ENCODE measurements around the gene GRM2.

- TF ChIP-seq EZH2 (IDR thresholded peaks at IDR 0.05; ENCODE audit: insufficient read depth, poor library complexity, severe bottlenecking): no peak
- no peak for TF ChIP-seq EZH2phosphoT487 (IDR thresholded peaks at IDR 0.05; ENCODE audit: insufficient read depth, low read depth)
These were observed 37.4 kb upstream of the GRM2 start for GRCh38 chr3:51669241-51670052.

Data from GM23248 (cell line).